DOHH2 (cell line): ENCODE results near the gene SPOP.

Source experiments
- CTCF ChIP-seq: fragments of 200-600 bp; sonication (generic); IDR thresholded peaks from one replicate; pipeline ENCODE4 v1.5.1; 2014; ENCODE audit warnings: antibody characterized with exemption, mild to moderate bottlenecking, low read depth, low read length; ENCODE audit not compliant: poor library complexity, severe bottlenecking
- EZH2phosphoT487 ChIP-seq: fragments of 200-600 bp; sonication (generic); IDR thresholded peaks from 2 replicates; pipeline ENCODE4 v1.6.1; 2017; ENCODE audit warnings: borderline replicate concordance, mild to moderate bottlenecking, antibody characterized with exemption, low read length, moderate library complexity, mixed read lengths

GRCh38 chr17:49597928-49598655, 79.8 kb downstream of the SPOP start:
- TF ChIP-seq EZH2phosphoT487 (no peak), CTCF (no peak)
